ENCODE measurements around the gene C1QTNF8.

DNA sequence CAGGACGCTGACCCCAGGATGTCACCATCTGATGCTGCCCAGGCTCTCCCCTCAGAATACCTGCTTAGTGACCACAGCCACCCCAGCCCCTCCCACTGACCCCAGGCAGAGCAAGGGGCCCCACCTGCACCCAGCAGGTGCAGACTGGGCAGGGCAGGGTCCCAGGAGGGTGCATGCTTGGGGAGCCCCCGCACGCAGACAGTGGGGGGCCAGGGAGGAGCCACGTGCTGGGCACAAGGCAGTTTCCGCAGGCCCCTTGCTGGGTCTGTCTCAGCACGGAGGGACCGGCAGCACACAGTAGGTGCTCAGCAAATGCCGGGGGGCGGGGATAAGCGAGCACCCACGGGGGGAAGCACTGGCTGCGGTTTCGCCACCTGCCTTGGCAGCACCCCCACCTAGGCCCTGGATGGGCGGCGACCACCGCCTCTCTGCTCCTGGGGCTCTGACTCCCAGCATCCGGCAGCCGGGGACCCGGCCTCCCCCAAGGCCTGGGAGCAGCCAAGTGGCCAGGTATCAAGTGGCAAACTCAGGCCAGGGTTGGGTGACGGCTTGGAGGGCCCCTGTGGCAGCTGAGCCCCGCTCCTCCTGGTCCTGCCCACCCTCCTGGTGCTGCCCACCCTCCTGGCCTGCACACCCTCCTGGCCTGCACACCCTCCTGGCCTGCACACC lies 42.2 kb downstream of the C1QTNF8 start:
- TF ChIP-seq POLR2AphosphoS5 (IDR thresholded peaks at IDR 0.05; ENCODE audit: low read depth, low read length) (no peak), SIN3A (IDR thresholded peaks at IDR 0.05; ENCODE audit: borderline replicate concordance, insufficient read depth, low read length) (no peak), TAF1 (IDR thresholded peaks at IDR 0.05; ENCODE audit: borderline replicate concordance, insufficient read depth, low read length) (no peak)
- TF ChIP-seq, protein P1, sequence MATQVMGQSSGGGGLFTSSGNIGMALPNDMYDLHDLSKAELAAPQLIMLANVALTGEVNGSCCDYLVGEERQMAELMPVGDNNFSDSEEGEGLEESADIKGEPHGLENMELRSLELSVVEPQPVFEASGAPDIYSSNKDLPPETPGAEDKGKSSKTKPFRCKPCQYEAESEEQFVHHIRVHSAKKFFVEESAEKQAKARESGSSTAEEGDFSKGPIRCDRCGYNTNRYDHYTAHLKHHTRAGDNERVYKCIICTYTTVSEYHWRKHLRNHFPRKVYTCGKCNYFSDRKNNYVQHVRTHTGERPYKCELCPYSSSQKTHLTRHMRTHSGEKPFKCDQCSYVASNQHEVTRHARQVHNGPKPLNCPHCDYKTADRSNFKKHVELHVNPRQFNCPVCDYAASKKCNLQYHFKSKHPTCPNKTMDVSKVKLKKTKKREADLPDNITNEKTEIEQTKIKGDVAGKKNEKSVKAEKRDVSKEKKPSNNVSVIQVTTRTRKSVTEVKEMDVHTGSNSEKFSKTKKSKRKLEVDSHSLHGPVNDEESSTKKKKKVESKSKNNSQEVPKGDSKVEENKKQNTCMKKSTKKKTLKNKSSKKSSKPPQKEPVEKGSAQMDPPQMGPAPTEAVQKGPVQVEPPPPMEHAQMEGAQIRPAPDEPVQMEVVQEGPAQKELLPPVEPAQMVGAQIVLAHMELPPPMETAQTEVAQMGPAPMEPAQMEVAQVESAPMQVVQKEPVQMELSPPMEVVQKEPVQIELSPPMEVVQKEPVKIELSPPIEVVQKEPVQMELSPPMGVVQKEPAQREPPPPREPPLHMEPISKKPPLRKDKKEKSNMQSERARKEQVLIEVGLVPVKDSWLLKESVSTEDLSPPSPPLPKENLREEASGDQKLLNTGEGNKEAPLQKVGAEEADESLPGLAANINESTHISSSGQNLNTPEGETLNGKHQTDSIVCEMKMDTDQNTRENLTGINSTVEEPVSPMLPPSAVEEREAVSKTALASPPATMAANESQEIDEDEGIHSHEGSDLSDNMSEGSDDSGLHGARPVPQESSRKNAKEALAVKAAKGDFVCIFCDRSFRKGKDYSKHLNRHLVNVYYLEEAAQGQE (IDR thresholded peaks at IDR 0.05; ENCODE audit: insufficient read depth in 1 of 2, low read depth in 2 of 2, low read length in 2 of 2) = no peak

Data from PFSK-1 (cell line).